HEK293 (cell line): ENCODE measurements around the gene KCNIP4.

ENCODE experiments used
- CTCF ChIP-seq: fragments of 450-650 bp; formaldehyde crosslinking; IDR thresholded peaks from 2 replicates; pipeline ENCODE4 v1.5.1; 2016; ENCODE audit warnings: missing biosample characterization, missing genetic modification characterization
- GLIS2 ChIP-seq: fragments of 450-650 bp; formaldehyde crosslinking; IDR thresholded peaks from 2 replicates; pipeline ENCODE4 v1.5.1; 2016; ENCODE audit warnings: missing biosample characterization, missing genetic modification characterization
- PBX3 ChIP-seq: sonication (generic); formaldehyde crosslinking; IDR thresholded peaks from 2 replicates; pipeline ENCODE4 v1.8.1; 2022; ENCODE audit warnings: mild to moderate bottlenecking, moderate library complexity, missing genetic modification reagents
- TSHZ1 ChIP-seq: fragments of 450-650 bp; formaldehyde crosslinking; IDR thresholded peaks from 2 replicates; pipeline ENCODE4 v1.5.1; 2016; ENCODE audit warnings: missing biosample characterization, missing genetic modification characterization, borderline replicate concordance
- ZNF112 ChIP-seq: fragments of 450-650 bp; formaldehyde crosslinking; IDR thresholded peaks from 2 replicates; pipeline ENCODE4 v1.5.0; 2017; ENCODE audit warnings: missing biosample characterization, missing genetic modification characterization
- ZNF366 ChIP-seq: fragments of 450-650 bp; formaldehyde crosslinking; conservative IDR thresholded peaks from 2 replicates; pipeline ENCODE4 v1.5.1; 2016; ENCODE audit warnings: missing biosample characterization, missing genetic modification characterization
- ZNF530 ChIP-seq: fragments of 450-650 bp; formaldehyde crosslinking; IDR thresholded peaks from 2 replicates; pipeline ENCODE4 v1.5.1; 2016; ENCODE audit warnings: low read depth, missing biosample characterization, missing genetic modification characterization
- ZNF777 ChIP-seq: fragments of 450-650 bp; formaldehyde crosslinking; IDR thresholded peaks from 2 replicates; pipeline ENCODE4 v1.5.1; 2017; ENCODE audit warnings: missing biosample characterization, missing genetic modification characterization, borderline replicate concordance

GRCh38 chr4:21136051-21136630 is 812.4 kb downstream of the KCNIP4 start:
- no peak for TF ChIP-seq ZNF530 (tag by site-specific recombination)
- TF ChIP-seq PBX3: no peak
- TF ChIP-seq GLIS2 (tag by site-specific recombination): no peak
- TF ChIP-seq ZNF112: no peak
- no peak for TF ChIP-seq ZNF366 (tag by site-specific recombination)
- TF ChIP-seq ZNF777 (tag by site-specific recombination): no peak
- no peak for TF ChIP-seq CTCF (tag by site-specific recombination)
- TF ChIP-seq TSHZ1: no peak
